Karpas-422 (cell line): Measurements from ENCODE around the gene CAGE1. TPM values are rescaled to one million over a fixed set of nuclear protein-coding genes. Genes with fewer than 3 reads are reported as not detected.

Experiments used
- DNase-seq: peaks from one replicate; pipeline ENCODE4 v3.0.0-alpha.2; 2015
- H2AFZ ChIP-seq: fragments of 200-600 bp; sonication (generic); 2 replicates; pipeline ENCODE4 v1.6.1; 2014; ENCODE audit warnings: antibody characterized with exemption, low read length, mixed read lengths
- H3K27ac ChIP-seq: fragments of 200-600 bp; sonication (generic); 2 replicates; pipeline ENCODE4 v1.5.1; 2014; ENCODE audit warnings: mild to moderate bottlenecking, low read length, moderate library complexity
- H3K27me3 ChIP-seq: fragments of 200-600 bp; sonication (generic); 2 replicates; pipeline ENCODE4 v1.6.1; 2014; ENCODE audit warnings: low read length, mixed read lengths
- H3K36me3 ChIP-seq: fragments of 200-600 bp; sonication (generic); 2 replicates; pipeline ENCODE4 v1.6.1; 2014; ENCODE audit warnings: low read length, mixed read lengths; ENCODE audit not compliant: insufficient read depth
- H3K4me1 ChIP-seq: fragments of 200-600 bp; sonication (generic); 2 replicates; pipeline ENCODE4 v1.6.1; 2014; ENCODE audit warnings: mild to moderate bottlenecking, low read length, mixed read lengths
- H3K4me2 ChIP-seq: fragments of 200-600 bp; sonication (generic); 2 replicates; pipeline ENCODE4 v1.6.1; 2014; ENCODE audit warnings: low read length, low read depth, mild to moderate bottlenecking; ENCODE audit not compliant: poor library complexity, severe bottlenecking
- H3K4me3 ChIP-seq: fragments of 200-600 bp; sonication (generic); 2 replicates; pipeline ENCODE4 v1.5.1; 2014; ENCODE audit warnings: mild to moderate bottlenecking, antibody characterized with exemption, low read length, mixed read lengths
- H3K79me2 ChIP-seq: fragments of 200-600 bp; sonication (generic); 2 replicates; pipeline ENCODE4 v1.6.1; 2014; ENCODE audit warnings: mild to moderate bottlenecking, low read length, mixed read lengths
- H3K9ac ChIP-seq: fragments of 200-600 bp; sonication (generic); 2 replicates; pipeline ENCODE4 v1.6.0; 2014; ENCODE audit warnings: low read length
- H3K9me2 ChIP-seq: fragments of 200-600 bp; sonication (generic), shearing (Covaris generic); replicated peaks from 2 replicates; pipeline ENCODE4 v1.6.0; 2014; ENCODE audit warnings: mild to moderate bottlenecking, low read length, moderate library complexity; ENCODE audit not compliant: insufficient read depth
- H3K9me3 ChIP-seq: fragments of 300-700, 200-600 bp; sonication (generic); 2 replicates; pipeline ENCODE4 v1.6.1; 2014; ENCODE audit warnings: low read length, mixed read lengths
- H4K20me1 ChIP-seq: fragments of 200-600 bp; sonication (generic); 2 replicates; pipeline ENCODE4 v1.6.1; 2014; ENCODE audit warnings: mild to moderate bottlenecking, antibody characterized with exemption, low read length, low read depth; ENCODE audit not compliant: insufficient read depth
- total RNA-seq: library from RNA; depleted of rRNA; stranded (reverse); fragments of >200 nt; shearing (Covaris generic); gene quantifications from 2 replicates; pipeline ENCODE4 v1.2.3, GENCODE V29; 2014; ENCODE audit warnings: low replicate concordance

CAGE1 gene
- total RNA-seq, 1 experiment from 2014 or later, result not detected

DNA sequence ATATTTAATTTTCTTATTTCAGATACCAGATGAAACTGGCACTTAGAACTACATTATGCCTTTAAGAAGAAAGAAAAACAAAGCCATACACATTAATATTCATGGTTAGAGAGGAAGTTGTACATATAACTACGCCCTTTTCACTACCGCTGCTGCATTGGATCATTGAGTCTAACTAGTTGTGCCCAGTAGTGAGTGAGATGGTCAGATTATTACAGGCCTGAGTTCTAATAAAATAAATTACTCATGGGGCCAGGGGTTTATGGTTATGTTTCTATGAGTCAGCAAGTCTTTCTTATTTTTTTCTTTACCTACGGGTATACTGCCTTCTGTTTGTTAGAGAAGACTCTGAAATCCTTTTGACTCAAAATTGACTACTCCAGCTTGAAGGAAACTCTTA lies 11.5 kb upstream of the CAGE1 start:
- no peaks in the 10 kb centered on the region for H4K20me1 ChIP-seq
- no peaks in the 10 kb centered on the region for H3K4me1 ChIP-seq
- no peak overlapping the region for H3K9ac ChIP-seq
- H3K4me2 ChIP-seq, result no peak overlapping the region
- H2AFZ ChIP-seq, result no peak overlapping the region
- H3K27me3 ChIP-seq, result no peaks in the 10 kb centered on the region
- H3K9me2 ChIP-seq, result no peaks in the 10 kb centered on the region
- H3K4me3 ChIP-seq, result no peak overlapping the region
- H3K9me3 ChIP-seq, result no peaks in the 10 kb centered on the region
- peaks cover 31% of the 10 kb centered on the region for H3K79me2 ChIP-seq
- no peak overlapping the region for H3K27ac ChIP-seq
- DNase-seq, result no peak
- peaks cover 84% of the 10 kb centered on the region for H3K36me3 ChIP-seq

DNA sequence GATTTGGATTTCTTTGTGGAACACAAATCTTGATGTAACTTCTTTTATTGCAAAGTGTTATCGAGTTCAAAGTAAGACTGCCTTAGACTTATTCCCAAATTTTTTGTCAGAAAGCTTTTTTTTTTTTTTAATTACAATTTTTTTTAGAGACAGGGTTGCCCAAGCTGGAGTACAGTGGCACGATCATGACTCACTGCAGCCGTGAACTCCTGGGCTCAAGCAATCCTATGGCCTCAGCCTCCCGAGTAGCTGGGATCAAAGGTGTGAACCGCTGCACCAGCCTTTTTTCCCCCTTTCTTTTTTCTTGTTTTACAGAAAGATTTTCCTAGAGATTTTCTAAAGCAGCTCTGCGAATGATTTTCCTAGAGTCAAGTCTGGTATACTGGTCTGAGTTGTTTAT lies 2.9 kb upstream of the CAGE1 start:
- no peaks in the 10 kb centered on the region for H3K9me2 ChIP-seq
- no peaks in the 10 kb centered on the region for H3K9me3 ChIP-seq
- H2AFZ ChIP-seq, result no peak overlapping the region
- H3K4me3 ChIP-seq, result no peak overlapping the region
- peaks cover 14% of the 10 kb centered on the region; the same call in 1 of the 2 replicates for H4K20me1 ChIP-seq
- H3K27ac ChIP-seq, result no peak overlapping the region
- peaks cover 54% of the 10 kb centered on the region for H3K79me2 ChIP-seq
- DNase-seq, result no peak
- no peaks in the 10 kb centered on the region for H3K27me3 ChIP-seq
- H3K4me2 ChIP-seq, result peak overlapping the region; percentile 91
- H3K9ac ChIP-seq, result no peak overlapping the region
- H3K4me1 ChIP-seq, result peaks cover 22% of the 10 kb centered on the region
- peaks cover 35% of the 10 kb centered on the region for H3K36me3 ChIP-seq

DNA sequence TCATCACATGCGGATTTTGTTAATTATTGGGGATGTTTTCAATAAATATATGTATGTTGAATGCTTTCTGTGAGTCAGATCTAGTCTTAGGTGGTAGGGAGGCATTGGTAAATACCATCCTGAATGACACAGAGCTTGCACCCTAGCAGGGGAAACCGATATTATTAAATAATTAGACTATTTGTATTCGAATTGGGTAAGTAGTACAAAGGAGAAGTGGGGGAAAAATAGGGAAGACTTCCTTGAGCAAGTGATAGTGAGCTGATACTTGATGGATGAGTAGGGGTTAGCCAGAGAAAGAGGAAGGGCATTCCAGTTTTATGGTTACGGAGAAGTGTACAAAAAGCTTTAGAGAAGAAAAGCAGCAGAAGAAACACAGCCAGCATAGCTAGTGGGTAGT lies 1.6 kb upstream of the CAGE1 start:
- Histone ChIP-seq H3K9me3 (no peaks in the 10 kb centered on the region), H2AFZ (no peak overlapping the region), H3K27ac (no peak overlapping the region), H3K27me3 (no peaks in the 10 kb centered on the region), H4K20me1 (peaks cover 14% of the 10 kb centered on the region; the same call in 1 of the 2 replicates), H3K9ac (peak overlapping the region; percentile 89), H3K4me1 (peaks cover 29% of the 10 kb centered on the region), H3K4me3 (peak overlapping the region; percentile 90), H3K79me2 (peaks cover 50% of the 10 kb centered on the region), H3K4me2 (peak overlapping the region; percentile 91), H3K9me2 (no peaks in the 10 kb centered on the region), H3K36me3 (peaks cover 27% of the 10 kb centered on the region)
- no peak for DNase-seq

DNA sequence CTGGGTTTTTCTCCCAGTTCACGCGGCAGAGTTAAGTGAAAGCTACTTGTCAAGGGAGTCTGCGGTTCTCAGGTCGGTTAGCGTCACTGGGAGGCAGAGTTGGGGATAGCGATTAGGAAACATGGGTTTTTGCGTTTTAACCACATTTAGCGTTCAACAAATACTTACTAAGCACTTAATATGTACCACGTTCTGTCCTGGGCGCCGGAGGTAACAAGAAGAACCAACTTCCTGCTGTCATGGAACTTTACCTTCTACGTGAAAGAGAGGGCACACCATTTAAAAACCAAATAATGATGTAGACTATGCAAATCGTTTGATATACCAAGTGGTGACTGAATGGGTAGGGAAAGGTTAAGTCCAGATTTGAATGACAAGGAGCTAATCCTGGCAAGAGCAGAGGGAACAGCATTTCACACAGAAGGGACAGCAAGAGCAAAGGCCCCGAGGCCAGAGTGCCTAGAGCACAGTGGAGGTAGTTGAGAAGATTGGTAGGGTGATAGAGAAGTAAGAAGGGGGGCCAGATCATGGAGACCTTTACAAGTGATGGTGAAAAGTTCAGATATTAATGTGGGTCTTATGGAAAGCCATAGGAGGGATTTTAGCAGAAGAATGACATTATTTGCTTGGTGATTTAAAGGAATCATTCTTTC lies 810 bp upstream of the CAGE1 start:
- no peaks in the 10 kb centered on the region for H3K9me3 ChIP-seq
- peak overlapping the region; percentile 80; the same call in 1 of the 2 replicates for H2AFZ ChIP-seq
- H3K27ac ChIP-seq, result peak overlapping the region; percentile 68
- H3K9me2 ChIP-seq, result no peaks in the 10 kb centered on the region
- peaks cover 14% of the 10 kb centered on the region; the same call in 1 of the 2 replicates for H4K20me1 ChIP-seq
- peaks cover 23% of the 10 kb centered on the region for H3K36me3 ChIP-seq
- H3K79me2 ChIP-seq, result peaks cover 50% of the 10 kb centered on the region
- H3K4me3 ChIP-seq, result peak overlapping the region; percentile 90
- H3K4me1 ChIP-seq, result peaks cover 29% of the 10 kb centered on the region
- H3K4me2 ChIP-seq, result peak overlapping the region; percentile 91
- no peaks in the 10 kb centered on the region for H3K27me3 ChIP-seq
- peak; percentile 77 for DNase-seq
- peak overlapping the region; percentile 89 for H3K9ac ChIP-seq

DNA sequence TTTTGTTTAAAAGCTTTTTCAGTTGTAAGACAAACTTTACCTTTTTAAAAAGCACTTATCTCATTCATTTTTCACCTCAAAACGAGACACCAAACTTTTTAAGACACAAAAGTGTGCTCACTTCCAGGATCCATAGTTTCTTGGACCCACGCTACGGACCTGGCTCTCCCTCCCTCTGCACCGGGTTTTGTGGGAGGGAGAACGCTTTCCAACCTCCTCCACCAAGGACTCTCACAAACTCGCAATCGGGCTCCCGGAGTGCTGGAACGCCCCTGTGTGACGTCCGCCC lies 436 bp downstream of the CAGE1 start:
- H3K27ac ChIP-seq, result peak overlapping the region; percentile 68; the same call in 1 of the 2 replicates
- H2AFZ ChIP-seq, result peak overlapping the region; percentile 80
- peak overlapping the region; percentile 91 for H3K4me2 ChIP-seq
- peaks cover 43% of the 10 kb centered on the region for H3K79me2 ChIP-seq
- peak overlapping the region; percentile 90 for H3K4me3 ChIP-seq
- DNase-seq, result no peak
- no peaks in the 10 kb centered on the region for H3K27me3 ChIP-seq
- H3K36me3 ChIP-seq, result peaks cover 16% of the 10 kb centered on the region
- H3K9ac ChIP-seq, result peak overlapping the region; percentile 89
- H4K20me1 ChIP-seq, result peaks cover 14% of the 10 kb centered on the region; the same call in 1 of the 2 replicates
- H3K4me1 ChIP-seq, result peaks cover 29% of the 10 kb centered on the region
- H3K9me3 ChIP-seq, result no peaks in the 10 kb centered on the region
- H3K9me2 ChIP-seq, result no peaks in the 10 kb centered on the region

DNA sequence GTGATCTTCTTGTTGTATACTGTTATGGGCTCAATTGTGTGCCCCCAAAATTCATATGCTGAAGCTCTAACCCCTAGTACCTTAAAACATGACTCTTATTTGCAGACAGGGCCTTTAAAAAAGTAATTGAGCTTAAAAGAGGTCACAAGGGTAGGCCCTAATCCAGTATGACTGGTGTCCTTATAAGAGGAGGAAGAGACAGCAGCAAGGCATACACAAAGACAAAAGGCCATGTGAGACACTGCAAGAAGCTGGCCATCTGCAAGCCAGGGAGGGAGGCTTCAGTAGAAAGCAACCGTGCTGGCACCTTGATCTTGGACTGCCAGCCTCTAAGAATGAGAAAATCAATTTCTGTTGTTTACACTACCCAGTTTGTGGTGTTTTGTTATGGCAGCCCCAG lies 8.4 kb downstream of the CAGE1 start:
- no peaks in the 10 kb centered on the region for H3K9me3 ChIP-seq
- no peaks in the 10 kb centered on the region for H3K27me3 ChIP-seq
- no peaks in the 10 kb centered on the region for H4K20me1 ChIP-seq
- H3K79me2 ChIP-seq, result no peaks in the 10 kb centered on the region
- H3K4me3 ChIP-seq, result no peak overlapping the region
- no peak for DNase-seq
- no peaks in the 10 kb centered on the region for H3K9me2 ChIP-seq
- H3K36me3 ChIP-seq, result no peaks in the 10 kb centered on the region
- H3K4me1 ChIP-seq, result no peaks in the 10 kb centered on the region
- no peak overlapping the region for H2AFZ ChIP-seq
- no peak overlapping the region for H3K9ac ChIP-seq
- H3K4me2 ChIP-seq, result no peak overlapping the region
- H3K27ac ChIP-seq, result no peak overlapping the region

DNA sequence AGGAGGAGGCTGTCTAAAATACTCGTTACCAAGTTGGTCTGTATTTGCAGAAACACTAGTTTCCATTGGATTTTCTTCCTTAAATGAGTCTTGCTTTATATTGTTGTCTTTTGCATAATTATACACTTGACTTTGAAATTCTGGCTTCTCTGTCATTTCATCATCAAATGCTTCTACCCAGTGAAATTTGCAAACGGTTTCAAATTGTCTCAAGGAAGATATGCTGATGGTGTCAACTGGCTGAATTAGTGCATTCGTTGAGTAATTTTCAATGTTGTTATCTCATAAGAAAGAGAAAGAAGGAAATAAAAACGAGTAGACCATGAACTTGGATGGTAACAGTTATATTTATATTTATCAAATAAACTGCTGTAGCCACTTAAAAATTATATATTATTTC lies 10.8 kb downstream of the CAGE1 start:
- no peaks in the 10 kb centered on the region for H4K20me1 ChIP-seq
- H2AFZ ChIP-seq, result no peak overlapping the region; the same call in 1 of the 2 replicates
- no peaks in the 10 kb centered on the region for H3K27me3 ChIP-seq
- no peak overlapping the region for H3K9ac ChIP-seq
- H3K9me3 ChIP-seq, result no peaks in the 10 kb centered on the region
- H3K9me2 ChIP-seq, result no peaks in the 10 kb centered on the region
- no peak for DNase-seq
- H3K4me3 ChIP-seq, result no peak overlapping the region
- H3K36me3 ChIP-seq, result no peaks in the 10 kb centered on the region
- no peak overlapping the region for H3K27ac ChIP-seq
- H3K4me1 ChIP-seq, result no peaks in the 10 kb centered on the region
- H3K4me2 ChIP-seq, result no peak overlapping the region
- no peaks in the 10 kb centered on the region for H3K79me2 ChIP-seq

DNA sequence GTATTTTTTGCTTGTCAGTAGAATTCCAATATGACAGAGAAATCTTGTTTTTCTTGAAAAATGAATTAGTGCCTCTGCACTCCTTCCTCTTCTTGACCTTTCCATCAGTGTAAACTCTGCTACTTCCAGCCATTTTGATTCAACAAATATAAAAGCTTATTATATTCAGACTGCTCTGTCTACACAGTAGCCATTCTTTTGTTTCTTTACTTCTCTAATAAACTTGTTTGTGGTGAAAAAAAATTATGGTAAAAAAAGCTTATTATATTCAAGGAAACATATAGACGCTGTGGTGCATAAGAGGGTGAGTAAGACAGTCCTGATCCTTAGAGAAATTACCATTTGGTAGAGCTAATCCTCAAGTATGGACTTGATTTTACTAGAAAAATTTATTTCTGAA lies 11.6 kb downstream of the CAGE1 start:
- Histone ChIP-seq H4K20me1 (no peaks in the 10 kb centered on the region), H3K79me2 (no peaks in the 10 kb centered on the region), H3K9me3 (no peaks in the 10 kb centered on the region), H3K27ac (no peak overlapping the region), H3K36me3 (no peaks in the 10 kb centered on the region), H3K4me2 (no peak overlapping the region), H3K27me3 (no peaks in the 10 kb centered on the region), H3K9ac (no peak overlapping the region), H3K9me2 (no peaks in the 10 kb centered on the region), H2AFZ (no peak overlapping the region), H3K4me3 (no peak overlapping the region), H3K4me1 (no peaks in the 10 kb centered on the region)
- DNase-seq, result no peak
